ENCODE data around the gene SUGCT.

DNA sequence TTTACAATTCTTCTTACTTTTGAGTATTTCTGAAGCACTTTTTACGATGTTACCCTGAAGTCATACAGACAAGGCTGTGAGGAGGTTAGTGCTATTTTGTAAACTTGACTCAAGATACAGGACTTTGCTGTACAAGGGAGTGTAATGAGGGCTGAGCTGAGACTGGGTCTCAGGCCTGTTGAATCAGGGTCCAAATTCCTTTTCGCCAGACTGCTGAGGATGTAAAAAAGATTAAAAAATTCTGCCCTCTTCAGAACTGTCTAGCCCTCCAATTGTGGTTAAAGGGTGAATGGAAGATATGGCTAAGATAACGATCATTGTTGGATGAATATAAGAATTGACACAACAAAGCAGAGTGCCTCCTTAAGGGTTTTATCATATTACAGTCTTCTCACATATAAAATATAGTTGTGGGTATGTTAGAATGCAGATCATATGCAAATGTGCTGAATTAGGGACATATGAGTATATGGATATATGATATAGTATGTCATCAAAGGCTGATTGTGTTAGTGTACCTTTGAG lies 165.4 kb downstream of the SUGCT start:
- TF ChIP-seq CTCF (IDR thresholded peaks at IDR 0.05; ENCODE audit: insufficient read depth, low read length) (no peak), POLR2AphosphoS5 (IDR thresholded peaks at IDR 0.05; ENCODE audit: low read depth) (no peak), REST (IDR thresholded peaks at IDR 0.05; ENCODE audit: insufficient replicate concordance, low read depth) (no peak), GABPA (IDR thresholded peaks at IDR 0.05; ENCODE audit: low read depth) (no peak), SPI1 (IDR thresholded peaks at IDR 0.05; ENCODE audit: borderline replicate concordance, low read depth) (no peak)
